Measurements from ENCODE around the gene SUMO3.

Gene SUMO3

DNA sequence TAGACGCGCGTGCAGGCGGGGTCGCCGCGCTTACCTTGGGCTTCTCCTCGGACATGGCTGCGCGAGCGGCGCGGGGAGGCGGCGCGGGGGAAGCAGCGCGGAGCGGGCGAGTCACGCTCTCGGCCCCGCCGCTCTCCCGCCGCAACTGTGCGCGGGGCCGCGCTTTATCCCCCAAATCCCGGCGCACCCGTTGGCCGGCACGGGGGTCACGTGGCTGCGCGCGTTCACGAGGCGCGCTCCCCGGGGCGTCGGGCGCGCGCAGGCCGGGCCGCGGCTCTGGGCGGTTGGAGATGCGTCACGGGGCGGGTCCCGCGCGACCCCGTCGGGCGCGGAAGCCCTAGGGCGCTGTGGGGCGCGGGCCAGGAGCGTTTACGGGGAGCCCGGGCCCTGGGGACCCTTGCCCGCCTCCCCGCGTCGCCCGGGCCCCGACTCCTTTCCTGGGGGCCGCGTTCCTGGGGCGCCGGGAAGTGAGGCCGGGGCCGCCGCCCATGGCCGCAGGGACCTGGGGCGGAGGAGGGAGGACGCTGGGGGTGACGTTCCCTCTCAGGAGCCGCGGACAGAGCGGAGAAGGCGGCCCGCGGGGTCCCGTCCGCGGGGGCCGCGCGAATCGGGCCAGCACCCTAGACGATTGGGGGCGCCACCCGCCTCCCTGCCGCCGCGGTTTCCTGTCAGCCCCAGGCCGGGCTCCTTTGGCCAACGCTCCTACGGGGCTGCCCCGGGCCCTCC is at the start of gene SUMO3:
Gene SUMO3 (minus strand): TSS at position 149 of the 726 bp plus-strand sequence. CDS start 94 bp downstream, at position 55.
- peak; percentile 58 to 97 (median 78) for DNase-seq
- intact Hi-C loops (cut with DNase I): loop anchor here (2.0 to 10.0 kb wide), 3 partner anchors 17 to 257 kb away; partner anchors contain the start of genes ADARB1, PTTG1IP and UBE2G2

GRCh38 chr21:44867464-44867863 is 49.6 kb upstream of the SUMO3 start:
- intact Hi-C loops (cut with DNase I): no loop called here
- DNase-seq: peak in 4 of 10 donors; percentile 7 to 68 (median 50)

DNA sequence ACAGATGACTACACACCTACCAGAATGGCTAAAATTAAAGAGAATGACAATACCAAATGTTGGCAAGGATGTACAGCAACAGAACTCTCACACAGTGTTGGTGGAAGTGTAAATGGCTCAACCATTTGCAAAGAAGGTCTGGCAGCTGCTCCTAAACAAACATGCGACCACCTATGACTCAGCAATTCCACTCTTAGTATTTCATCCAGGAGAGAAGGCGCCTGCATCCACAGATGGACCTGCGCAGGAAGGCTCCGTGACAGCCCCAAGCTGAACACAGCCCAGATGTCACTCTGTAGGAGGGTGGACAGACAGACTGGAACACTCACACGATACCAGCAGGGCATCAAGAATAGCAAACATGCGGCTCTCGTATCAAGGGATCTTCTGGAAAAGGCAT is 48.9 kb upstream of the SUMO3 start:
- peak in 4 of 10 donors; percentile 44 to 84 (median 78) for DNase-seq
- intact Hi-C loops (cut with DNase I): no loop called here

DNA sequence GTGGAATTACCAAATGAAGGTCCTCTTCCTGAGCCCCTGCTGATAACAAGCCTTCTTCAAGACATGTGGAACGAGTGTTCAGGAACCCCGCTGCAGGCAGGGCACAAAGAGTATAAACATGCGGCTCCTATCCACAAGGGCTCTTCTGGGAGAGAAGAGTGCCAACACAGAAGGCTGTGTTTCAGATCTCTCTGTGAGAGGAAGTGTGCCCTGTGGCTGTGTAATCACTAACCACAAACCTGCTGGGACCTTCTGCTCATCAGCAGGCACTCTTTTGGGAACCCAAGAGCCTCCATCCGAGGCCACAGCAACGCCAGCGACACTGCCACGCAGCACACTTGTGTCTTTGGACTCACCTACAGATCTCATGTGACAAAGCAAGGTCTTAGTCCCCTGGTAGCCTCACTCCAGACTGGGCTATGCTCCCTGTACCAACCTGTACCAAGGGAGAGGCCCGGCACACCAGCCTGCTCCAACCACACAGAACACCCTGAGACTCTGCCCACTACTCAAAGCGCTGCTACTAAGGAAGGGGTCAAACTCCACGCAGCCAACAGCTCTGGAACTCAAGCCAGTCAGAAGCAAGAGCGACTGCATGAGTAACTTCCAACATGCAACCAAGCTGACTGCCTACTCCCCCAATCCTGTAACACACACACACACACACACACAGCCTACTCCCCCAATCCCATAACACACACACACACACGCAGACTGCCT is 47.9 kb upstream of the SUMO3 start:
- peak in 4 of 10 donors; percentile 3 to 80 (median 38) for DNase-seq
- intact Hi-C loops (cut with DNase I): no loop called here

- peak in 2 of 10 donors; percentile 33 to 43 for DNase-seq
- intact Hi-C loops (cut with DNase I): no loop called here
Observed at GRCh38 chr21:44862869-44863685, 45.2 kb upstream of the SUMO3 start.

DNA sequence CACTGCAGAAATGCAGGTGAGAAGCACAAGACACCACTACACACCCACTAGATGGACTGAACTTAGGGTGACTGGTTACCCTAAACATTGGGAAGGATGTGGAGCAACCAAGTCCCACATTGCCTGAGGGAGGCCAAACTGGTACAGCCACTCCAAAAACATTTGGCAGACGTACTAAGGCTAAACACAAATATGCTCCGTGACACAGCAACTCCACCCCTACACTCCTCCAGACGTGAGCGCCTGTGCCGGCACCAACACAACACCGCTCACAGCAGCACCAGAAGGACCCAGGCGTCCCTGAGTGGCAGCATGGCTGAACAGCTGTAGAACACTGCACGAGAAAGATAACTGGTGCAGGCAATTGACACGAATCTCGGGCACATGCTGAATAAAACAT is 40.9 kb upstream of the SUMO3 start:
- intact Hi-C loops (cut with DNase I): no loop called here
- peak in 1 of 10 donors; percentile 65 for DNase-seq

GRCh38 chr21:44858291-44858690 is 40.4 kb upstream of the SUMO3 start:
- intact Hi-C loops (cut with DNase I): no loop called here
- peak in 3 of 10 donors; percentile 42 to 78 (median 55) for DNase-seq

- peak in 3 of 10 donors; percentile 37 to 57 (median 46) for DNase-seq
- intact Hi-C loops (cut with DNase I): no loop called here
Observed at GRCh38 chr21:44857127-44857892, 39.4 kb upstream of the SUMO3 start.

GRCh38 chr21:44856131-44856530 is 38.3 kb upstream of the SUMO3 start:
- peak in 2 of 10 donors; percentile 44 to 59 for DNase-seq
- intact Hi-C loops (cut with DNase I): no loop called here

GRCh38 chr21:44855572-44855971 is 37.7 kb upstream of the SUMO3 start:
- peak in 2 of 10 donors; percentile 38 to 64 for DNase-seq
- intact Hi-C loops (cut with DNase I): no loop called here

- intact Hi-C loops (cut with DNase I): no loop called here
Observed at GRCh38 chr21:44854664-44855446, 37.0 kb upstream of the SUMO3 start.

GRCh38 chr21:44854391-44854663 is 36.5 kb upstream of the SUMO3 start:
- intact Hi-C loops (cut with DNase I): no loop called here
- peak in 2 of 10 donors; percentile 21 to 39 for DNase-seq

More at GRCh38 chr21:44854664-44855446, 37.0 kb upstream of the SUMO3 start:
- DNase-seq: peak in 2 of 10 donors; percentile 55 to 63

DNA sequence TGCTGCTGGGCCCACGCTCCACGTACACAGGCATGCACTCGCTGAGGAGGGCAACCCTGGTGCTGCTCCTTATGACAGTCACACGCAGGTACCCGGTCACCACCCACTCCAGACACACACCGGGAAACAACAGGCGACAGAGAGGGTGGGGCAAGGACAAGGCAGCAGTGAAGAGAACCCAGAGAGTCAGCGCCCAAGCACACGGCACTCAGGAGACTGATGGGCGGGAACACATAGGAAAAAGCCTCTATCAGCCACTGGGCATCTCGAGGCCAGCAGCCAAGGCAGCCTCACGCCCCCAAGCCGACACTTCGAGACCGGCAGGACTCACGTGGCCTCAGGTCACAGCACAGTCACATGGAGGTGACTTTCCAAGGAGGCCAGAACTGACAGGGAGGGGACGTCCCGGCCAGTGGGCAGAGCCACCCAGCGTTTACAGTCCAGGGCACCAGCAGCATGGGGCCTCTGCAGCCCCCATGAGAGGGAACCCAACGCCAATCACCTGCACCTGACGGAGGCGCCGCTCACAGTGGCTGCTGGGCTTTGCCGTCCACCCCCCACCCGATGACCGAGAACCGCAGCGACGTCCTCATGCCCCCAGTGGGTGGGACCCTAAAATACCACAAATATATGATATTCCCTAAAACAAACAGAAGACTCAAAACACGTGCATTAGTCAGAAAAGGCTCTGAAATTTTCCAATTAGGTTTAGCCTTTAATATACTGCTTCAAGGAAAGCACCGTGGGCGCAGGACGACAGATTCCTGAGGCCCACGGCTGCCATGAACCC is 35.9 kb upstream of the SUMO3 start:
- DNase-seq: peak in 3 of 10 donors; percentile 22 to 74 (median 68)
- intact Hi-C loops (cut with DNase I): no loop called here

GRCh38 chr21:44850905-44851657 is 33.2 kb upstream of the SUMO3 start:
- intact Hi-C loops (cut with DNase I): no loop called here
- DNase-seq: peak in 2 of 10 donors; percentile 40 to 75

- peak in 2 of 10 donors; percentile 58 to 78 for DNase-seq
- intact Hi-C loops (cut with DNase I): no loop called here
Observed at GRCh38 chr21:44850208-44850800, 32.4 kb upstream of the SUMO3 start.

DNA sequence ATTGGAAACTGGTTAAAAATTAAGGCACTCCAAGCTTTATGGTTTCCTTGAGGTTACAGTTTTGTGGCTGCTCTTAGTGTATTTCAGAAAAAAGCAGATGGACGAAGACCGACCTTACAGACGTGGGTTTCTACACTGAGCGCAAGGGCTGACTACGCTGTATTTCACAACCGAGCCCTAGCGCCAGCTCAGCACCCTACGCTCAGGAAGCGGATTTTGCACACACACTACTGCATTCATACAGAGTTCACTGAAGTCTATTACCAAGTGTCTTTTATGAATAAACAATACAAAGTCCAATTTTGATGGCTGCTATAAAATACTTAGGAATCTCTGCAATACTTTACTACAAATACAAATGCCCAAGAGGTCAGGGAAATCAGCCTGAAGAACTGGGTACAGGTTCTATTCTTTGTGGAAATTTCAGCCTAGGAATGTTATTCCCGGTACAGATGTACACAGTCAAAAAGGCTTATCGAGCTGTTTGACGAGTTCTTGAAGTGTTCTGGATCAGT is 31.8 kb upstream of the SUMO3 start:
- peak in 2 of 10 donors; percentile 24 to 49 for DNase-seq
- intact Hi-C loops (cut with DNase I): no loop called here

Measured in posterior cingulate gyrus (tissue), 11 donors.